Measurements from ENCODE around the gene TYW1B. TPM values are rescaled to one million over a fixed set of nuclear protein-coding genes. Genes with fewer than 3 reads are reported as not detected.
"Not testable (repeated sequence)": the region's sequence is repeated elsewhere in the genome, so short reads cannot be mapped to it uniquely, and the experiment has no call there.

TYW1B gene
- 10 to 100 TPM in 2 of 4 donors, 1 to 10 TPM in 2; 2.8 to 20.0 (median 10.1) TPM for total RNA-seq

- DNase-seq, result peak; percentile 98
- TF ChIP-seq POLR2A (IDR thresholded peaks at IDR 0.05) (peak; percentile 85 to 89), CTCF (IDR thresholded peaks at IDR 0.05) (peak in 2 of 4 experiments; percentile 29 to 43)
- H3K4me3 ChIP-seq, result peak within 1 kb of the TSS; percentile 73 to 83
- H3K9me3 ChIP-seq; H3K27me3 ChIP-seq; H3K36me3 ChIP-seq; intact Hi-C loops (cut with DNase I; ENCODE audit: low total_unique reads): not testable (repeated sequence)
- peaks cover 0 to 10% of the 10 kb centered on the region in 2 donors for H3K4me1 ChIP-seq
- peak within 1 kb of the TSS; percentile 82 to 94 for H3K27ac ChIP-seq
These were observed at the start of gene TYW1B for GRCh38 chr7:72827839-72828591. TYW1B (minus strand) TSS chr7:72828200; CDS start chr7:72828075, 125 bp downstream.

GRCh38 chr7:72867591-72867990 is 39.6 kb upstream of the TYW1B start:
- not testable (repeated sequence) for H3K27ac ChIP-seq

GRCh38 chr7:72858846-72859400 is 30.9 kb upstream of the TYW1B start:
- H3K9me3 ChIP-seq; intact Hi-C loops (cut with DNase I; ENCODE audit: low total_unique reads); H3K27ac ChIP-seq; H3K4me1 ChIP-seq; DNase-seq; H3K4me3 ChIP-seq; H3K27me3 ChIP-seq; H3K36me3 ChIP-seq: not testable (repeated sequence)

More at GRCh38 chr7:72867591-72867990, 39.6 kb upstream of the TYW1B start:
- H3K27me3 ChIP-seq; H3K9me3 ChIP-seq; H3K4me1 ChIP-seq; H3K4me3 ChIP-seq; H3K36me3 ChIP-seq; DNase-seq; intact Hi-C loops (cut with DNase I; ENCODE audit: low total_unique reads): not testable (repeated sequence)

GRCh38 chr7:72857925-72858324 is 29.9 kb upstream of the TYW1B start:
- H3K4me3 ChIP-seq; H3K9me3 ChIP-seq; intact Hi-C loops (cut with DNase I; ENCODE audit: low total_unique reads); H3K36me3 ChIP-seq; H3K4me1 ChIP-seq; H3K27me3 ChIP-seq; H3K27ac ChIP-seq; DNase-seq: not testable (repeated sequence)

GRCh38 chr7:72855261-72855660 is 27.3 kb upstream of the TYW1B start:
- H3K9me3 ChIP-seq; intact Hi-C loops (cut with DNase I; ENCODE audit: low total_unique reads); H3K36me3 ChIP-seq: not testable (repeated sequence)

GRCh38 chr7:72852937-72853336 is 24.9 kb upstream of the TYW1B start:
- H3K4me3 ChIP-seq; H3K27ac ChIP-seq; intact Hi-C loops (cut with DNase I; ENCODE audit: low total_unique reads); H3K27me3 ChIP-seq; DNase-seq; H3K36me3 ChIP-seq; H3K4me1 ChIP-seq; H3K9me3 ChIP-seq: not testable (repeated sequence)

More at GRCh38 chr7:72855261-72855660, 27.3 kb upstream of the TYW1B start:
- H3K4me1 ChIP-seq, H3K27ac ChIP-seq, H3K4me3 ChIP-seq, H3K27me3 ChIP-seq, DNase-seq: not testable (repeated sequence)

GRCh38 chr7:72850746-72851145 is 22.7 kb upstream of the TYW1B start:
- H3K9me3 ChIP-seq; DNase-seq; H3K4me1 ChIP-seq; H3K4me3 ChIP-seq; H3K27me3 ChIP-seq; intact Hi-C loops (cut with DNase I; ENCODE audit: low total_unique reads); H3K36me3 ChIP-seq; H3K27ac ChIP-seq: not testable (repeated sequence)

- H3K27me3 ChIP-seq; H3K4me1 ChIP-seq; intact Hi-C loops (cut with DNase I; ENCODE audit: low total_unique reads); H3K4me3 ChIP-seq; H3K36me3 ChIP-seq; DNase-seq; H3K9me3 ChIP-seq; H3K27ac ChIP-seq: not testable (repeated sequence)
These were observed 16.1 kb upstream of the TYW1B start for GRCh38 chr7:72844146-72844545.

GRCh38 chr7:72843166-72843565 is 15.2 kb upstream of the TYW1B start:
- H3K4me3 ChIP-seq; intact Hi-C loops (cut with DNase I; ENCODE audit: low total_unique reads); H3K27me3 ChIP-seq; H3K4me1 ChIP-seq; H3K27ac ChIP-seq; H3K9me3 ChIP-seq; H3K36me3 ChIP-seq; DNase-seq: not testable (repeated sequence)

- DNase-seq; H3K4me1 ChIP-seq; H3K27me3 ChIP-seq; H3K36me3 ChIP-seq; H3K4me3 ChIP-seq; H3K9me3 ChIP-seq; H3K27ac ChIP-seq; intact Hi-C loops (cut with DNase I; ENCODE audit: low total_unique reads): not testable (repeated sequence)
These were observed 13.0 kb upstream of the TYW1B start for GRCh38 chr7:72840966-72841511.

- H3K27ac ChIP-seq; H3K27me3 ChIP-seq; intact Hi-C loops (cut with DNase I; ENCODE audit: low total_unique reads); H3K4me1 ChIP-seq; H3K36me3 ChIP-seq; H3K9me3 ChIP-seq; H3K4me3 ChIP-seq; DNase-seq: not testable (repeated sequence)
These were observed 10.3 kb upstream of the TYW1B start for GRCh38 chr7:72838315-72838714.

GRCh38 chr7:72837291-72837690 is 9.3 kb upstream of the TYW1B start:
- H3K4me1 ChIP-seq; intact Hi-C loops (cut with DNase I; ENCODE audit: low total_unique reads); H3K4me3 ChIP-seq; H3K27me3 ChIP-seq; DNase-seq; H3K9me3 ChIP-seq; H3K27ac ChIP-seq; H3K36me3 ChIP-seq: not testable (repeated sequence)
